NCI-H748 (cell line): Measurements from ENCODE around the gene LINGO1.

Source experiments
- DNase-seq: peaks from one replicate; lab custom pipeline; 2025; ENCODE audit not compliant: unreplicated experiment; lab: John Stamatoyannopoulos, UW

Gene LINGO1

DNA sequence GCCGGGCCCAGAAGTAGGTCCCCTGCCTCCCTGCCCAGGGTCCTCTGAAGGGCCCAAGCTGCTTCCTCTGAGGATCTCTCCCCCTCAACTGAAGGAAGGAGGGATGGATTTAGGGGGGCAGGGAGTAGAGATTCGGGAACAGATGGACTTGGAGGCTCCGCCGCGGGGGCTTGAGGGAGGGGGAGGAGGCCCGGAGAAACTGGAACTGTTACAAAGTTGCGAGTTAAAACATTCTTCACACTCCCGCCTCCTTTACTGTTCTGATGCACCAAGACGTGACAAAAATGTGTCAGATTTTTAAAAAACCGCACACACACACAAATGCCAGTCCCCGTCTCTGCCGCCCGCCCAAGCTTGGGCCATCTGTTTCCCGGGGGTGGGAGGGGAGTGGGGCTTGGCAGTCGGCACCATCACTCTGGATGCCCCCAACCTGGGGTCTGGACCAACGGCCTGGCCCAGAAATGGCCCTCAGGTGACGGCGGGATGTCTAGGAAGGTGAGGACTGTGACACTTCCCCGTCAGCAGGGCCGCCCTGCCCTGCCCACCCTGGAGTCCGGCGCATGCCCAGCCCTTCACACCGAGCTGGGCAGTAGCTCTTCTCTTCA lies 25.0 kb upstream of the LINGO1 start:
- DNase-seq = no peak

DNA sequence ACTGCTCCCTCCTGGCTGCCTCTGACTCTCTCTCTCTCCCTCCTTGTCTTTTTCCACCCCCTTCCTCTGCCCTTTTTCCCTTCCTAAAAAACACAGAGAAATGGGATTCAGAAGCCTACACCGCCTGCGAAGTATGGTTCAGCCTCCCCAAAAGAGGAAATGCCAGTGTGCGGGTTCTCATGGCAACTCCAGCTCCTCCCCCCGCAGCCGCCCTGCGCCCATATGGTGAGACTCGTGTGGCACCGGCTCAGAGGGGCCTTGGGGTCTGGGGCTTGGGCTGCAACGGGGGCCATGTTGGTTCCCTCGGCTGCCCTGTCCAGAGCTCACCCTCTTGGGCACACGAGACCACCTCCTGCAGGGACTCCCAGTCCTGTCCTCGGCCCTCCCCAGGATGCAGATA lies 23.6 kb upstream of the LINGO1 start:
- no peak for DNase-seq

DNA sequence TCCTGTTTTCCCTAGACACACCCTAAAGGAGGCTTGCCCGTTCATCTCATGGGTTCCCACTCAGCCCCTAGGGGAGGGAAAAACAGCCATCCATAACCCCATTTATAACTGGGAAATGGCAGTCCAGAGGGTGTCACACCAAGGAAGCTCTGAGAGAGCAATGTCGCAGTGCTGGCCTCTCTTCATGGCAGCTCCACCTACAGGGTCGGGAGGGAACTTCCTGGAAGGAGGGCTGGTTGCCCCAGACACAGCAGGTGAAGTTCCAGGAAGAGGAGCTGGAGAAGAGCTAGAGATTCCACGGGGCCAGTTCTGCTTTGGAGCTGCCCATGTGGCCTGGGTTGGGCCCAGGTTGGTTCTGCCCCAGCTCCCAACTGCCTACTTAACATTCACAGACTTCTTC lies 22.3 kb upstream of the LINGO1 start:
- peak; percentile 40 for DNase-seq

- no peak for DNase-seq
These were observed 21.2 kb upstream of the LINGO1 start for GRCh38 chr15:77653832-77654480.

- DNase-seq = peak; percentile 27
These were observed 17.6 kb upstream of the LINGO1 start for GRCh38 chr15:77650265-77650664.

DNA sequence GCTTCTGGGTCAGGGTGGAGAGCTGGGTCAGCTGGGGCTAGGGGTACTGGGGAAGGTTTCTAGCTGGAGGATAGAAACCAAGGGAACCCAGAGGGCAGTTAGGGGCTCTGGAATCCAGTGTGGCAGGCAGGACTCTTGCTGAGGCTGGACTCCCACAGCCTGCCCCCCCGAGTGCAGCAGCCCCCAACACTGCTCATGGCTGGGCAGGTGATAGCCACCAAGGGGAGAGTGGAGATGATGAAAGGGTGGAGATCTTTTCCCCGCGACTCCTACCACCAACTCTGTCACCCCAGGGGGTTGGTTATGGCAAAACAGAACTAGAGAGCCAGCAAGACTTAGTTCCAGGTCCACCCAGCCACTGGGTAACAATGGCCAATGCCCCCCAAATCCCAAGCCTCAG lies 16.9 kb upstream of the LINGO1 start:
- no peak for DNase-seq

DNA sequence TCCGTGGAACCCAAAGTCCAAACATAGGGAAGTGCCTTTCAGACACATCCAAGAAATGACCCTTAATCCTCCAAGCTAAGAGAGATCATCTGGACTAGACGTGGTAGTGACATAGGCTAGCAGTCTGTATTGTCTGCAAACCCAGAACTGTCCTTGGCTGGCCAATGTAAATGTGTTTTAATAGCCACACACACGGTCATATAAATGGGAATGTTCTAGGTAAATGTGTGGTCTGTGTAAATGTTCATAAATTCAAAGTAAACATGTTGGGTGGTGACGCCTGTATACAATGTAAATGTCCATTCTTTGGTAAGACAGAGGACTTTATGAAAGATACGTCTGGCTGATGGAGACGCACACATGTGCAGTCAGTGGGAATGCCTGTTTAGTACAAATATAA lies 16.3 kb upstream of the LINGO1 start:
- DNase-seq = no peak

GRCh38 chr15:77647961-77648360 lies 15.2 kb upstream of the LINGO1 start:
- no peak for DNase-seq

DNA sequence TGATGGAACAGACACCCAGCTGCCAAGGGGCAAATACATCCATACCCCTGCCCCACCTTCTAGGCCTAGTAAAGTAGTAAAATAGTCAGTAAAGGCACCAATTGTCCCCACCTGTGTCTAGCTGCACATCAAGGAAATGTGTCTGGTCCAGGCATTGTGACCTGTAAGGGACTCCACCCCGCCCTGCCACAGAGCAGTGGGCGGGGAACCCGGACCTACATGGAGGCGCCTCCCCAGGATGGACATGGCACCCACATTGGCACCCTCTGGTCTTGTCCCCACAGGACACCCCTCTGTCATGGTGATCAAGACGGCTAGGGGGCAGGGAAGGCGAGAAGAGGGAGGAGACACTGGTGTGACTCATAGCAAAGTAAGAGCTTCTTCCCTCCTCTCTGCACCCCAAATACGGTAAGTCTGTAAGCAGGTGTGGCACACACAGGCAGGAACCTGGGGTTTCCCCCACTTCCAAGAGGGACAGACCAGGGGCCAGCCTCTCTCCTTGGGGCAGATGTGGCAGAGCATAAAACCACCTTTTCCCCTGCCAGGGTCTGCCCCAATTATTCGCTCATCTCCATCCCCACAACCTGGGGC lies 13.5 kb upstream of the LINGO1 start:
- no peak for DNase-seq

- no peak for DNase-seq
These were observed 12.9 kb upstream of the LINGO1 start for GRCh38 chr15:77645602-77646001.

GRCh38 chr15:77644543-77645247 lies 12.0 kb upstream of the LINGO1 start:
- no peak for DNase-seq

DNA sequence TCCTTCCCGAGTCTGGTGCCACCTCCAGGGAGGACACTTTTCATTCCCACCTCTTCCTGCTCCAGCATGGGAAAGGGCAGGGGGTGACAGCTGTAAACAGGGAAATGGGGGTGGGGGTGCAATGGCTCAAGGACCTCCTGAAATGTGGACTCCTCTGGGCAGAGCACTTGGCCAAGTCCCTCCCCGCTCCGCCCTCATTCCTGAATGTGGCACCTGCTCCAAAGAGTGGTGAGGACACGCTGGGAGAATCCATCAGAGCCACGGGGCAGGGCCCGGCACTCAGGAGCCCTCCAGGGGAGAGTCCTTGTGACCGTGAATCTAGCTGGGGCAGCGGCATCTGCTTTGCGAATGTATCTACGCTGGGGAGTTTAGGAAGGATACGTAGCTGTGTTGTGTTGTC lies 11.1 kb upstream of the LINGO1 start:
- no peak for DNase-seq

- no peak for DNase-seq
These were observed 10.2 kb upstream of the LINGO1 start for GRCh38 chr15:77642793-77643430.

- no peak for DNase-seq
These were observed 9.3 kb upstream of the LINGO1 start for GRCh38 chr15:77641999-77642398.

DNA sequence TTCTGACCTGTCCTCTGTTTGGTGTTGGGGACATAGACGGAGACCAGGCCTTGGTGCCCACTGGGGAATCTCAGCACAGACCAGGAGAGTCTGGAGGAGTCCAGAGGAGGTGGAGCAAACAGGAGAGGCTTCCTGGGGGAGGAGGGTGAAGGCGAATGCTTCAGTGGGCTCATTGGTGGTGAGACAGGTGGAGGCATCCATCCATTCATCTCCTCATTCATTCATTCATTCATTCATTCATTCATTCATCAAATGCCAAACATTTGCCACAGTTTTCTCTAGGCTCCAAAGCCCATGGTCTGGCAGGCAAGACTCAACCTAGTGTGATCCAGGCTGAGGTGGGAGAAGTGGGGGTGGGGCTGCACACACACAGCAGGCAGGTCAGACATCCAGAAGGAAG lies 7.9 kb upstream of the LINGO1 start:
- DNase-seq = no peak

GRCh38 chr15:77639431-77639830 lies 6.7 kb upstream of the LINGO1 start:
- no peak for DNase-seq

- DNase-seq = no peak
These were observed 5.4 kb upstream of the LINGO1 start for GRCh38 chr15:77637851-77638692.

DNA sequence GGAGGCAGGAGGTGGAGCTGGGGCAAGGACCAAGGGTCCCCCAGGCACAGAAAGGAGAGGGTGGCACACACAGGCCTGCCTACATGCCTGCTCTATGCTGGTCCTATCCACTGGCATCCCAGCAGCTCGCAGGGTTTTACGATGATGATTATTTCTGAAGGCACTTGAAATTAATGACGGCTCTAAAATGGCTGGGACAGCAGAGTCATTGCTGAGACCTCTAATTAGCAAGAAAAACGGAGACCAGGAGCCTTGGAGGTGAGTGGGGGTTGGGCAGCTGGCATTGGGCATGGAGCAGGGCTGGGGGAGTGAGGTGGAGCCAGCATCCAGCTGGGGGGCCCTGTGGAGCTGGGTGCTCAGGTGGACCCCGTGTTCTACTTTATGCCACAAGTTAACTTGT lies 3.5 kb upstream of the LINGO1 start:
- DNase-seq = peak; percentile 4

DNA sequence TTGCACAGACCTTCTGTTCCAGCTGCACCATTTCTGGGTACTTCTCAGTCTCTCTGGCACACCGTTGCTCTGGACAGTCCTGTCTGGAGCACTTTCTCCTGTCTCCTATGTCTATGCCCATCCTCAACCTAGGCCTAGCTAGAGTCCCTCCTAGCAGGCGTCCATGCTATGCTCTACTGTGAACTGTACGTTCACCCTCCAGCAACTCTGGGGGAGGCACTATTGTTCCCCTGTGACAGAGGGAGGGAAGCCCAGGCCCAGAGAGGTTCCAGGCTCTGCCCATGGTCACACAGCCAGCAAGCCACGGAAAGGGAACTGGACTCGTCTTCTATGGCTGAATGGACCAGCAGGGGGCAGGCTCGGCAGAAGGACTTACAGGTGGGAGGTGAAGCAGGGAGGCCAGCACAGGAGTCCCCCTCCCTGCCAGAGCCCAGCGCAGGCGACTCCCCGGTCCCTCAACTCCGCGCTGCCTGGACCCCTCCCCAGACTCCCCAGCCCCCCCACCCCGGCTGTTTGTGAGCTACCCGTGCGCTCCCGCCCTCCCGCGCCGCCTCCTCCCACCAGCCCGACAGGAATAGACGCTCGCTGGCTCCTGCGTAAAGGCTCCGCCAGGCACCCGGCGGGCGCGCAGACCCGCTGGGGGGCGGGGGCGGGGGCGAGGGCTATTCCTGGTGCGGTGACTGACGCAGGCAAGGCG lies 1.7 kb upstream of the LINGO1 start:
- DNase-seq = peak; percentile 73

DNA sequence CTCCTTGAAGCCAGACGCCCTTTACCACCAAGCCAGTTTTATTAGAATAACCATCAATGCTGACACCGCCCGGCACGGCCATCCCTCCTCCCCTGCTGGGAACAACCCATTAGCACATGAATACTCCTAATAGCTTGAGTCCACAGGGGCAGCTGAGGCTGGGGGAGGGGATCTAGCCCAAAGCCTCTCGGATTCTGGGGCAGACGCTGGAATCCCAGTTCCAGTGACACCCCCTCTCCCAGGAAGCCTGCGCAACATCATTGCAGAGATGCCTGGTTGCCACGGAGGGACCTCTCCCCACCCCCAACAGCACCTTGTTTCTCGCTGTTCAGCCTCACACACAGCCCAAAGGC lies 1.2 kb upstream of the LINGO1 start:
- DNase-seq = peak; percentile 59
